Forelimb muscle (tissue), 1 donor: ENCODE results near the gene BACE1-AS. TPM values are rescaled to one million over a fixed set of nuclear protein-coding genes. Genes with fewer than 3 reads are reported as not detected.
A peak's percentile ranks its signal among the peaks of the same experiment; 100 is the strongest.
"Not testable (repeated sequence)": the region's sequence is repeated elsewhere in the genome, so short reads cannot be mapped to it uniquely, and the experiment has no call there.

Experiments
- DNase-seq: peaks from one replicate; pipeline ENCODE4 v3.0.0-alpha.2; 2013; ENCODE audit warnings: low read depth
- polyA plus RNA-seq: library from polyadenylated mRNA; unstranded; fragments of 120-200 nt; gene quantifications from one replicate; pipeline ENCODE4 v1.2.1, GENCODE V29; 2013; ENCODE audit not compliant: insufficient read length

The BACE1-AS gene
- polyA plus RNA-seq, 1 donor = 11.9 TPM

- DNase-seq = not testable (repeated sequence)
Observed at GRCh38 chr11:117327255-117327566, 36.1 kb downstream of the BACE1-AS start.

GRCh38 chr11:117327567-117328374, 36.6 kb downstream of the BACE1-AS start, which contains the start of gene CEP164:
Gene CEP164 (plus strand): TSS chr11:117327854. CDS start chr11:117338587, 10,733 bp downstream.
- DNase-seq = peak; percentile 96

GRCh38 chr11:117328375-117329010, 37.3 kb downstream of the BACE1-AS start:
- DNase-seq = peak; percentile 28

GRCh38 chr11:117332843-117333242, 41.7 kb downstream of the BACE1-AS start:
- DNase-seq = no peak

- no peak for DNase-seq
Observed at GRCh38 chr11:117333917-117334316, 42.8 kb downstream of the BACE1-AS start.

- DNase-seq = no peak
Observed at GRCh38 chr11:117334896-117335295, 43.8 kb downstream of the BACE1-AS start.

GRCh38 chr11:117335399-117335798, 44.3 kb downstream of the BACE1-AS start:
- DNase-seq = no peak

- DNase-seq = no peak
Observed at GRCh38 chr11:117337076-117337475, 45.9 kb downstream of the BACE1-AS start.

Other genes with a start within 250 kb of the BACE1-AS start
- gene SIK3, start 192.9 kb upstream of the BACE1-AS start, polyA plus RNA-seq = 36.5 TPM
- gene PAFAH1B2, start 147.1 kb upstream of the BACE1-AS start, polyA plus RNA-seq = 46.8 TPM
- 37.0 TPM for gene SIDT2, start 112.6 kb upstream of the BACE1-AS start, polyA plus RNA-seq
- gene TAGLN, start 92.0 kb upstream of the BACE1-AS start, polyA plus RNA-seq = 75.4 TPM
- 25.4 TPM for gene PCSK7, start 59.3 kb upstream of the BACE1-AS start, polyA plus RNA-seq
- 17.8 TPM for gene RNF214, start 58.7 kb upstream of the BACE1-AS start, polyA plus RNA-seq
- gene BACE1, start 24.9 kb downstream of the BACE1-AS start, polyA plus RNA-seq = 35.4 TPM
- gene CEP164, start 36.5 kb downstream of the BACE1-AS start, polyA plus RNA-seq = 13.7 TPM